Cardiac muscle cell (in vitro differentiated cells and primary cell): ENCODE data around the gene PLA2G1B. TPM values are rescaled to one million over a fixed set of nuclear protein-coding genes. Genes with fewer than 3 reads are reported as not detected.

Source experiments
- DNase-seq, 2 donors: peaks; one replicate each; pipeline versions ENCODE4 v3.0.0 to v3.0.0-alpha.2; 2010 to 2017; ENCODE audit warnings: low read depth in 1 of 2, low spot score in 1 of 2
- H3K27ac ChIP-seq: fragments of 200-600 bp; sonication (generic); 2 replicates; pipeline ENCODE4 v1.5.1; 2016
- H3K27me3 ChIP-seq: fragments of 200-600 bp; sonication (generic); 2 replicates; pipeline ENCODE4 v1.6.0; 2016; ENCODE audit warnings: control low read depth
- H3K36me3 ChIP-seq: fragments of 200-600 bp; sonication (generic); 2 replicates; pipeline ENCODE4 v1.5.1; 2016; ENCODE audit warnings: control low read depth
- H3K4me1 ChIP-seq: fragments of 200-600 bp; sonication (generic); 2 replicates; pipeline ENCODE4 v1.8.1; 2017; ENCODE audit warnings: low read depth, mild to moderate bottlenecking, mixed run types
- H3K4me3 ChIP-seq: fragments of 200-600 bp; sonication (generic); 2 replicates; pipeline ENCODE4 v1.5.1; 2016; ENCODE audit warnings: mild to moderate bottlenecking
- H3K9me3 ChIP-seq: fragments of 200-600 bp; sonication (generic); 2 replicates; pipeline ENCODE4 v1.5.1; 2017; ENCODE audit warnings: low read depth, mild to moderate bottlenecking, control low read depth
- polyA plus RNA-seq: library from polyadenylated mRNA; unstranded; fragments of >200 nt; fragmentation: Nextera tagmentation; extraction: Ambion mirVana; gene quantifications from 2 replicates; pipeline ENCODE4 v1.2.1, GENCODE V29; 2016
- total RNA-seq: library from RNA; depleted of rRNA; stranded (reverse); fragments of >200 nt; gene quantifications from 2 replicates; pipeline ENCODE4 v1.2.3, GENCODE V29; 2016
- TF ChIP-seq, protein P1 (sequence below): IDR thresholded peaks from 2 replicates; pipeline ENCODE4 v1.5.1; 2012; ENCODE audit warnings: low read depth, mild to moderate bottlenecking, low read length

The PLA2G1B gene
- total and polyA plus RNA-seq, 2 experiments from 2014 or later, result not detected

DNA sequence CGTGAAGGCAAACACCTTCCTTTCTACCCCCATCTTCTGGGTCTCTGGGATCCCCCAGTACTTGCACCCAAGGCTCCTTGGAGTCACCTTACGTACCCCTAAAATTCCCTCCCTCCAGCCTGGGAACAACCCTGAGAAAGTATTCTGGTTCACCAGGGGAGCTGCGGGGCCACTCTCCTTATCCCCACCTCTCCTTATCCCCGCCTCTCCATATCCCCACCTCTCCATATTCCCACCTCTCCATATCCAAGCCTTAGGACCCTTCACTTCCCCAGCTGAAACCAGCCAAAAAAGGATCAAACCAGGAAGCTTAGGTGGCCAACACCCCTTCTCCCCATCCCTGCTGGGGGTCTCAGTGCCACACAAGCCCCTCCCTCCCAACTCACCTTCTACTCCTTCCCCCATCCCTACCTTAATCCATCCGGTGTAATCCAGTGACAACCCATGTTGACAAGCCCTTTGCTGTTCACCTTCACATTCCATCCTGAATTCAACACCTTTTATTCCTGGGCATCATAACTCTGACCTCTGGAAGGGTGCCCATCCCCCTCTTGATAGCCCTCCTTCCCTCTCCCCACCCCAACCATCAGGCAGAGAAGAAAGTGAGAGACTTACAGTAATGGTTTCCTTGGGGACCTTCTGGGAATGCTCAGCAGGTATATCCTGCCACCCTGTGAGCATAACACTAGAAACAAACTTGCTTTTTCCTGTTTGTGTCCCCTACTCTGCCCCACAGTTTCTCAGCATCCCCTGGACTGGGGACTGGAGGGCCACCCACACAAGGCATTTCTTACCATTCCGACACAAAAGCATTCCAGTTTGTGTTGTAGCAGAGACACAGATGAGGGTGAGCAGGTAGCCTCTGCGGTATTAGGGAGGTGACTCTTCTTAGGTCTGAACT is 43.0 kb upstream of the PLA2G1B start:
- no peak overlapping the region for H3K27ac ChIP-seq
- no peaks in the 10 kb centered on the region for H3K27me3 ChIP-seq
- TF ChIP-seq, protein P1, sequence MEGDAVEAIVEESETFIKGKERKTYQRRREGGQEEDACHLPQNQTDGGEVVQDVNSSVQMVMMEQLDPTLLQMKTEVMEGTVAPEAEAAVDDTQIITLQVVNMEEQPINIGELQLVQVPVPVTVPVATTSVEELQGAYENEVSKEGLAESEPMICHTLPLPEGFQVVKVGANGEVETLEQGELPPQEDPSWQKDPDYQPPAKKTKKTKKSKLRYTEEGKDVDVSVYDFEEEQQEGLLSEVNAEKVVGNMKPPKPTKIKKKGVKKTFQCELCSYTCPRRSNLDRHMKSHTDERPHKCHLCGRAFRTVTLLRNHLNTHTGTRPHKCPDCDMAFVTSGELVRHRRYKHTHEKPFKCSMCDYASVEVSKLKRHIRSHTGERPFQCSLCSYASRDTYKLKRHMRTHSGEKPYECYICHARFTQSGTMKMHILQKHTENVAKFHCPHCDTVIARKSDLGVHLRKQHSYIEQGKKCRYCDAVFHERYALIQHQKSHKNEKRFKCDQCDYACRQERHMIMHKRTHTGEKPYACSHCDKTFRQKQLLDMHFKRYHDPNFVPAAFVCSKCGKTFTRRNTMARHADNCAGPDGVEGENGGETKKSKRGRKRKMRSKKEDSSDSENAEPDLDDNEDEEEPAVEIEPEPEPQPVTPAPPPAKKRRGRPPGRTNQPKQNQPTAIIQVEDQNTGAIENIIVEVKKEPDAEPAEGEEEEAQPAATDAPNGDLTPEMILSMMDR, result no peak
- no peaks in the 10 kb centered on the region for H3K9me3 ChIP-seq
- peak overlapping the region; percentile 100 for H3K4me3 ChIP-seq
- DNase-seq, result no peak
- H3K4me1 ChIP-seq, result peaks cover 4% of the 10 kb centered on the region
- no peaks in the 10 kb centered on the region for H3K36me3 ChIP-seq

DNA sequence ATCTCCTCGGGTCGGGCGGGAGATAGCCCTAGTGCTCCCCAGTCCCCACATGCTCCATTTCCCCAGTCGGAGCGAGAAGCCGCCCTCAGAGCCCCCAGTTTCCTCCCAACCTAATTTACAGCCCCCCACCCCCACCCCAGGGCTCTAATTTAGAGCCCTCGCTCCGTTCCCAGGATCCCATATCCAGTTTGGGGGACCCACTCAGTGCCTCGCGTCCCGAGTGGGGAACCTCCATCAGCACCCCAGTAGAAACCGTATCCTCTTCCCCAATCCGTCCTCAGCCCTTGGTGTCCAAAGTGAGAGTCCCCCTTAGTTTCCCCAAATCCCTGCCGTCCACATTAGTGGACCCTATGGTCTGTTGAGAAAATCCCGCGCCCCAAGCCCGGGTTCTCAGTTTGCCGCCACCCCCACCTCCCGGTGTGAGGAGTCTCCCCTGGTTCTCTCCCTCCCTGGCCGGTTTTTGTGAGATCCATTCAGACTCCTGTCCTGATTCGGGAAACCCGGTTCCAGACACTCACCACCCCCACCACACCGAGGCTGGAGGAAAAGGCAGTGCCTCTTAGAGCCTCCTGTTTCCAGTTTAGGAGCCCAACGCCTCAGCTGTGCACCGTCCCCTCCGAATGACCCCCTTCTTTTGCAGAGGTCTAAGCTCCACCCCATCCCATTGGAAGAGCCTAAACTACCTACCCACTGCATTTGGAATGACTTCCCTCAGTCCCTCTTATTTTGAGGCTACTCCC is 42.2 kb upstream of the PLA2G1B start:
- Histone ChIP-seq H3K27me3 (no peaks in the 10 kb centered on the region), H3K4me3 (peak overlapping the region; percentile 100), H3K36me3 (no peaks in the 10 kb centered on the region), H3K4me1 (peaks cover 6% of the 10 kb centered on the region), H3K9me3 (no peaks in the 10 kb centered on the region), H3K27ac (no peak overlapping the region)
- TF ChIP-seq, protein P1, result no peak
- DNase-seq, result peak in 1 of 2 donors; percentile 28

DNA sequence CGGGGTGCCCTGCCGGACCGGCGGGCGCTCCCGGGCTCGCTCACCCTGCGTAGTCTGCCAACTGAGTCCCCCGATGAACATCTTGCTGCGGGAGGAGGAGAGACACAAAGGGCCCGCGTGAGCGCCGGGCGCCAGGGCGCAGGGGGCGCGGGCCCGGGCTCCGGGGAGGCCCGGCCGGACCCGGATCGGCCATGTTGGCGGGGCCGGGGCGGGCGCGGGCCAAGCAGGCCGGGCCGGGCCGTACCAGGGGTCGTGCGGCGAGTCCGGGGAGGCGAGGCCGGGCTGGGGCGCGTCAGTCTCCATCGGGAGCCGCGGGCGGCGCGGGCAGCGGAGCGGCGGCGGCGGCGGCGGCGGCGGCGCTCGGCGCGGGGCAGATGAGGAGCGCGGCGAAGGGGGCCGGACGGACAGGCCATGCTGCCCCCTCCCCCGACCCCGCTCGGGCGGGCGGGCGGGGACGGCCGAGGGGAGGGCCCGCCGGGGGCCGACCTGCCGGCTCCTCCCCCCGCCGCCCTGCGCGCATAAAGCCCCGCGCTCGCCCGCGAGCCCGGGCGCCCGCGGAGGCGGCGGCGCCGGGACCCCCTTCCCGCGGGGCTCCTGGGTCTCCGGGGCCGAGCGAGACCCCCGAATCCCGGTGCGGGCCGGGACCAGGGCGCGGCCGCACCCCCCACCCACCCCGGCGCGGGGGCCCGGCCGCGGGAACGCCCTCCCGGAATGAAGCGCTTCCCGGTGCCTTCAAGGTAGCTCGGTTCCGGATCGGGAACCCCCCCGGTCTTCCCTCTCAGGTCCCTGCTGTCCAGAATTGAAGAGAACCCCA is 41.4 kb upstream of the PLA2G1B start, which contains the start of gene MSI1:
Gene MSI1 (minus strand): TSS at position 376 of the 814 bp plus-strand sequence. CDS start 73 bp downstream, at position 303.
- Histone ChIP-seq H3K27me3 (no peaks in the 10 kb centered on the region), H3K4me3 (peak within 1 kb of the TSS; percentile 100), H3K4me1 (peaks cover 7% of the 10 kb centered on the region), H3K27ac (peak within 1 kb of the TSS; percentile 82), H3K9me3 (no peaks in the 10 kb centered on the region), H3K36me3 (no peaks in the 10 kb centered on the region)
- DNase-seq, result peak in 1 of 2 donors; percentile 68
- TF ChIP-seq, protein P1, result no peak

DNA sequence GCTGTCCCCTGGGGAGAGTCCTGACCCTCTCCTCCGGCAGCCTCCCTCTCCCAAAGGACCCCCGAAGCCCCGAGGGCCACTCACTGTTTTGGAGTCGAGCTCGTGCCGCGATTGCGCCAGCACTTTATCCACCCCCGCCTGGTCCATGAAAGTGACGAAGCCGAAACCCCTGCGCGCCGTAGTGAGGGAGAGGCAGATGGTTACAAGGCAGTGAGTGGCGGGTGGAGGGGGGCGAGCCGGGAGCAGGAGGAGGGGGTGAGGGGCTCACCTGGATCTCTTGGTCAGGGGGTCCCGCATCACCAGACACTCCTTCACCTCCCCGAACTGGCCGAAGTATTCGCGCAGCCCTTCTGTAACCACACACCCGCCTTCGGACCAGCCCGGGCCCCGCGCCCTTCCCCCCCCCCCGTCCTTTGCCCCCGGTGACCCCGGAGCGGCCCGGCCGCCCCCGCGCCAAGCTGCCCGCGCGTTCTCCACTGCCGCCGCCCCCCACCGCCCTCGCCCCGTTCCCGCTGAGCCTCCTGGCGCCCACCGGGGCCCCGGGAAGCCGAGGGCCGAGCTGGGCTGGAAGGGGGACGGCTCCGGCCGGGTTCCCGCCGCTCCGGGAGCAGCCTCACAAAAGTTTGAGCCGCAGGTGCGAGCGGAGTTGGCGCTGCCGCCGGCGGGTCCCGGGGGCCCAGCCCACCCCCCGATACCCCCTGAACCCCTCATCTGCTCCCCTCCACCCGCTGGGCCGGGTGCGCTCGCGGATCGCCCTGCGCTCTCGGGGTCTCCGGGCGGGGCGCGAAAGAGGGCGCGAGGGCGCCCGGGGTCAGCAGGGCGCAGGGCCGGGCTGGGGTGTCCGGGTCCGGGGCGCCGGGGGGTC is 40.6 kb upstream of the PLA2G1B start:
- peak in 1 of 2 donors; percentile 21 for DNase-seq
- Histone ChIP-seq H3K27ac (peak overlapping the region; percentile 82), H3K9me3 (no peaks in the 10 kb centered on the region), H3K27me3 (no peaks in the 10 kb centered on the region), H3K4me1 (peaks cover 9% of the 10 kb centered on the region), H3K4me3 (peak overlapping the region; percentile 100), H3K36me3 (no peaks in the 10 kb centered on the region)
- TF ChIP-seq, protein P1, result no peak
